ENCODE data around the gene CFAP100. TPM values are rescaled to one million over a fixed set of nuclear protein-coding genes. Genes with fewer than 3 reads are reported as not detected.

CFAP100 gene
- total and polyA plus RNA-seq, 2 of the 4 experiments (the other 2 are of a cell fraction) = not detected

- H3K4me2 ChIP-seq (ENCODE audit: low read depth, low read length) = no peak overlapping the region
- H3K4ac ChIP-seq (ENCODE audit: low read depth, low read length) = no peak overlapping the region
- no peak overlapping the region for H3K56ac ChIP-seq (ENCODE audit: extremely low read depth, insufficient read depth, low read length)
- no peak overlapping the region for H4K5ac ChIP-seq (ENCODE audit: low read depth, low read length)
- BruUV-seq (replicated peaks) = no TSS peak
- CTCF ChIA-PET = no interaction called here
- no peak overlapping the region for H2AK5ac ChIP-seq (ENCODE audit: low read depth, low read length)
- H3K36me3 ChIP-seq (ENCODE audit: control insufficient read depth, insufficient read depth, low read length) = peaks cover 17% of the 10 kb centered on the region
- no peak overlapping the region for H2AK9ac ChIP-seq (replicated peaks; ENCODE audit: low read depth, low read length, poor library complexity)
- H4K20me1 ChIP-seq (ENCODE audit: insufficient read depth, low read length) = peaks cover 12% of the 10 kb centered on the region
- H3K9me1 ChIP-seq (ENCODE audit: insufficient read depth, low read length) = peaks cover 7% of the 10 kb centered on the region; the same call in 1 of the 2 replicates
- no peak for ATAC-seq (ENCODE audit: low read depth)
- dilution Hi-C loops (cut with HindIII; ENCODE audit: low sequenced_read_pairs, unreplicated experiment) (no loop called here), intact Hi-C loops (cut with micrococcal nuclease) (no loop called here), in situ Hi-C loops (cut with MboI; ENCODE audit: low sequenced_read_pairs) (no loop called here)
- peaks cover 3 to 13% of the 10 kb centered on the region in 2 experiments for H3K79me1 ChIP-seq (ENCODE audit: low read depth in 1 of 2, low read length in 2 of 2)
- WGBS, 2 experiments (ENCODE audit: extremely low coverage in 2 of 2, insufficient read length in 1 of 2) = 96% methylated on average over 4 of the region's 12 CpGs; no CpG with 5 or more reads in 1 of the 2 experiments
- TF ChIP-seq RCOR1 (IDR thresholded peaks at IDR 0.05; ENCODE audit: insufficient replicate concordance, low read length) (no peak), NFE2L2 (IDR thresholded peaks at IDR 0.05; ENCODE audit: low read depth, low read length) (no peak), POLR2A (IDR thresholded peaks at IDR 0.05; ENCODE audit: low read depth, low read length) (no peak), MXI1 (IDR thresholded peaks at IDR 0.05; ENCODE audit: borderline replicate concordance, low read depth, low read length) (no peak), MAZ (IDR thresholded peaks at IDR 0.05; ENCODE audit: borderline replicate concordance, low read depth, low read length) (no peak), MAFK (IDR thresholded peaks at IDR 0.05; ENCODE audit: low read depth, low read length) (no peak), CEBPB (IDR thresholded peaks at IDR 0.05; ENCODE audit: low read depth, low read length) (no peak), BHLHE40 (IDR thresholded peaks at IDR 0.05; ENCODE audit: low read depth, low read length) (no peak), CHD1 (IDR thresholded peaks at IDR 0.05; ENCODE audit: low read depth, low read length) (no peak), RFX5 (IDR thresholded peaks at IDR 0.05; ENCODE audit: low read depth, low read length) (no peak), RAD21 (IDR thresholded peaks at IDR 0.05; ENCODE audit: low read length) (no peak), SMC3 (IDR thresholded peaks at IDR 0.05; ENCODE audit: low read depth, low read length) (no peak), FOS (IDR thresholded peaks at IDR 0.05; ENCODE audit: low read depth, low read length) (no peak)
- TF ChIP-seq, protein P1, sequence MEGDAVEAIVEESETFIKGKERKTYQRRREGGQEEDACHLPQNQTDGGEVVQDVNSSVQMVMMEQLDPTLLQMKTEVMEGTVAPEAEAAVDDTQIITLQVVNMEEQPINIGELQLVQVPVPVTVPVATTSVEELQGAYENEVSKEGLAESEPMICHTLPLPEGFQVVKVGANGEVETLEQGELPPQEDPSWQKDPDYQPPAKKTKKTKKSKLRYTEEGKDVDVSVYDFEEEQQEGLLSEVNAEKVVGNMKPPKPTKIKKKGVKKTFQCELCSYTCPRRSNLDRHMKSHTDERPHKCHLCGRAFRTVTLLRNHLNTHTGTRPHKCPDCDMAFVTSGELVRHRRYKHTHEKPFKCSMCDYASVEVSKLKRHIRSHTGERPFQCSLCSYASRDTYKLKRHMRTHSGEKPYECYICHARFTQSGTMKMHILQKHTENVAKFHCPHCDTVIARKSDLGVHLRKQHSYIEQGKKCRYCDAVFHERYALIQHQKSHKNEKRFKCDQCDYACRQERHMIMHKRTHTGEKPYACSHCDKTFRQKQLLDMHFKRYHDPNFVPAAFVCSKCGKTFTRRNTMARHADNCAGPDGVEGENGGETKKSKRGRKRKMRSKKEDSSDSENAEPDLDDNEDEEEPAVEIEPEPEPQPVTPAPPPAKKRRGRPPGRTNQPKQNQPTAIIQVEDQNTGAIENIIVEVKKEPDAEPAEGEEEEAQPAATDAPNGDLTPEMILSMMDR (conservative IDR thresholded peaks at IDR 0.05; ENCODE audit: low read depth, low read length) = no peak
- TF ChIP-seq, protein P2, sequence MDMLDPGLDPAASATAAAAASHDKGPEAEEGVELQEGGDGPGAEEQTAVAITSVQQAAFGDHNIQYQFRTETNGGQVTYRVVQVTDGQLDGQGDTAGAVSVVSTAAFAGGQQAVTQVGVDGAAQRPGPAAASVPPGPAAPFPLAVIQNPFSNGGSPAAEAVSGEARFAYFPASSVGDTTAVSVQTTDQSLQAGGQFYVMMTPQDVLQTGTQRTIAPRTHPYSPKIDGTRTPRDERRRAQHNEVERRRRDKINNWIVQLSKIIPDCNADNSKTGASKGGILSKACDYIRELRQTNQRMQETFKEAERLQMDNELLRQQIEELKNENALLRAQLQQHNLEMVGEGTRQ (IDR thresholded peaks at IDR 0.05; ENCODE audit: low read depth, low read length) = no peak
- TF ChIP-seq, protein P3, sequence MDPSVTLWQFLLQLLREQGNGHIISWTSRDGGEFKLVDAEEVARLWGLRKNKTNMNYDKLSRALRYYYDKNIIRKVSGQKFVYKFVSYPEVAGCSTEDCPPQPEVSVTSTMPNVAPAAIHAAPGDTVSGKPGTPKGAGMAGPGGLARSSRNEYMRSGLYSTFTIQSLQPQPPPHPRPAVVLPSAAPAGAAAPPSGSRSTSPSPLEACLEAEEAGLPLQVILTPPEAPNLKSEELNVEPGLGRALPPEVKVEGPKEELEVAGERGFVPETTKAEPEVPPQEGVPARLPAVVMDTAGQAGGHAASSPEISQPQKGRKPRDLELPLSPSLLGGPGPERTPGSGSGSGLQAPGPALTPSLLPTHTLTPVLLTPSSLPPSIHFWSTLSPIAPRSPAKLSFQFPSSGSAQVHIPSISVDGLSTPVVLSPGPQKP (IDR thresholded peaks at IDR 0.05; ENCODE audit: borderline replicate concordance, low read depth, low read length) = no peak
- H2BK120ac ChIP-seq (ENCODE audit: low read depth, low read length) = no peak overlapping the region
- no peaks in the 10 kb centered on the region for H3K27me3 ChIP-seq (ENCODE audit: control insufficient read depth, insufficient read depth, low read length)
- peaks cover 6% of the 10 kb centered on the region for H3K4me1 ChIP-seq (ENCODE audit: control insufficient read depth, insufficient read depth, low read length)
- no peak overlapping the region for H2BK5ac ChIP-seq (ENCODE audit: low read depth, low read length, poor library complexity, severe bottlenecking)
- no peak overlapping the region for H2AFZ ChIP-seq (replicated peaks; ENCODE audit: low read length, poor library complexity)
- H3K9me3 ChIP-seq (ENCODE audit: control insufficient read depth, insufficient read depth, low read length) = no peaks in the 10 kb centered on the region
- POLR2A ChIA-PET (ENCODE audit: unreplicated experiment) = no interaction called here
- no peak for DNase-seq
- H3K14ac ChIP-seq (replicated peaks; ENCODE audit: low read depth, low read length) = no peak overlapping the region
- H4K91ac ChIP-seq (ENCODE audit: insufficient read depth, low read depth, low read length) = no peak overlapping the region
- H2BK20ac ChIP-seq (ENCODE audit: low read depth, low read length) = no peak overlapping the region
- H3K23ac ChIP-seq (ENCODE audit: low read depth, low read length) = no peak overlapping the region
- H3K27ac ChIP-seq (ENCODE audit: insufficient read depth, low read length) = no peak overlapping the region
- H2BK15ac ChIP-seq (ENCODE audit: low read depth, low read length) = no peak overlapping the region
- no peak overlapping the region for H3K4me3 ChIP-seq (ENCODE audit: insufficient read depth, low read depth, low read length)
- H3K18ac ChIP-seq (ENCODE audit: low read depth, low read length) = no peak overlapping the region
- no peak overlapping the region for H3K9ac ChIP-seq (ENCODE audit: low read depth, low read length)
- no peak overlapping the region for H4K8ac ChIP-seq (ENCODE audit: low read depth in 2 of 2, low read length in 2 of 2)
Observed at GRCh38 chr3:126451511-126451910, 56.8 kb downstream of the CFAP100 start.
